ENCODE results near the gene ANXA11. TPM values are rescaled to one million over a fixed set of nuclear protein-coding genes. Genes with fewer than 3 reads are reported as not detected.
"Not testable (repeated sequence)": the region's sequence is repeated elsewhere in the genome, so short reads cannot be mapped to it uniquely, and the experiment has no call there.

Gene ANXA11
- total and polyA plus RNA-seq, 9 of the 15 experiments (the other 6 are each of a cell fraction or from before 2014, with no cell fraction given), result 43.6 to 212 (median 109) TPM

- intact Hi-C loops (cut with micrococcal nuclease); H4K20me1 ChIP-seq (replicated peaks; ENCODE audit: control insufficient read depth, insufficient read depth, low read length); H3K9me1 ChIP-seq (ENCODE audit: control insufficient read depth, insufficient read depth, low read length); POLR2A ChIA-PET; CTCF ChIA-PET (ENCODE audit: low intra/inter-chr PET ratio); H2AFZ ChIP-seq (ENCODE audit: low read depth, low read length); H3K9ac ChIP-seq (ENCODE audit: insufficient read depth in 1 of 2, low read depth in 2 of 2, low read length in 2 of 2); H3K27ac ChIP-seq (ENCODE audit: extremely low read depth, low read depth, low read length); ATAC-seq; H3K4me1 ChIP-seq (replicated peaks in 1 of 2; ENCODE audit: control insufficient read depth in 2 of 2, insufficient read depth in 2 of 2, low read length in 2 of 2); in situ Hi-C loops (cut with MboI); BruUV-seq (replicated peaks); H3K4me3 ChIP-seq; FAIRE-seq; H3K4me2 ChIP-seq (ENCODE audit: insufficient read depth, low read length); DNase-seq (ENCODE audit: extremely low read depth in 1 of 4, low spot score in 3 of 4); H3K79me2 ChIP-seq (ENCODE audit: control insufficient read depth, insufficient read depth, low read length); H3K36me3 ChIP-seq (ENCODE audit: control insufficient read depth, insufficient read depth, low read length); H3K9me3 ChIP-seq (replicated peaks; ENCODE audit: control insufficient read depth, insufficient read depth, low read depth, low read length): not testable (repeated sequence)
- 0% methylated on average over 1 of the region's 1 CpG for WGBS (ENCODE audit: insufficient coverage, low coverage, missing lambda C conversion rate)
- peaks cover 4 to 23% of the 10 kb centered on the region in 2 experiments; a peak in 4 of 5 replicates for H3K27me3 ChIP-seq (ENCODE audit: control insufficient read depth in 2 of 2, insufficient read depth in 2 of 2, low read length in 2 of 2)
Observed at GRCh38 chr10:80253963-80254271, 48.6 kb upstream of the ANXA11 start.

- no peak for FAIRE-seq
- H3K9ac ChIP-seq (ENCODE audit: insufficient read depth in 1 of 2, low read depth in 2 of 2, low read length in 2 of 2), result no peak overlapping the region
- TF ChIP-seq ZNF76 (CRISPR knock-in tag; IDR thresholded peaks at IDR 0.05; ENCODE audit: borderline replicate concordance) (no peak), ZNF707 (CRISPR knock-in tag; conservative IDR thresholded peaks at IDR 0.05) (no peak), MTA2 (IDR thresholded peaks at IDR 0.05; ENCODE audit: low read depth) (no peak), FOXO4 (CRISPR knock-in tag; IDR thresholded peaks at IDR 0.05) (no peak), ZFP30 (CRISPR knock-in tag; IDR thresholded peaks at IDR 0.05; ENCODE audit: borderline replicate concordance) (no peak), TCF3 (CRISPR knock-in tag; IDR thresholded peaks at IDR 0.05) (no peak)
- TF ChIP-seq, protein P1, sequence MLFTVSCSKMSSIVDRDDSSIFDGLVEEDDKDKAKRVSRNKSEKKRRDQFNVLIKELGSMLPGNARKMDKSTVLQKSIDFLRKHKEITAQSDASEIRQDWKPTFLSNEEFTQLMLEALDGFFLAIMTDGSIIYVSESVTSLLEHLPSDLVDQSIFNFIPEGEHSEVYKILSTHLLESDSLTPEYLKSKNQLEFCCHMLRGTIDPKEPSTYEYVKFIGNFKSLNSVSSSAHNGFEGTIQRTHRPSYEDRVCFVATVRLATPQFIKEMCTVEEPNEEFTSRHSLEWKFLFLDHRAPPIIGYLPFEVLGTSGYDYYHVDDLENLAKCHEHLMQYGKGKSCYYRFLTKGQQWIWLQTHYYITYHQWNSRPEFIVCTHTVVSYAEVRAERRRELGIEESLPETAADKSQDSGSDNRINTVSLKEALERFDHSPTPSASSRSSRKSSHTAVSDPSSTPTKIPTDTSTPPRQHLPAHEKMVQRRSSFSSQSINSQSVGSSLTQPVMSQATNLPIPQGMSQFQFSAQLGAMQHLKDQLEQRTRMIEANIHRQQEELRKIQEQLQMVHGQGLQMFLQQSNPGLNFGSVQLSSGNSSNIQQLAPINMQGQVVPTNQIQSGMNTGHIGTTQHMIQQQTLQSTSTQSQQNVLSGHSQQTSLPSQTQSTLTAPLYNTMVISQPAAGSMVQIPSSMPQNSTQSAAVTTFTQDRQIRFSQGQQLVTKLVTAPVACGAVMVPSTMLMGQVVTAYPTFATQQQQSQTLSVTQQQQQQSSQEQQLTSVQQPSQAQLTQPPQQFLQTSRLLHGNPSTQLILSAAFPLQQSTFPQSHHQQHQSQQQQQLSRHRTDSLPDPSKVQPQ (CRISPR knock-in tag; IDR thresholded peaks at IDR 0.05; ENCODE audit: borderline replicate concordance), result no peak
Observed at GRCh38 chr10:80253266-80253962, 48.1 kb upstream of the ANXA11 start.

More at GRCh38 chr10:80253266-80253962, 48.1 kb upstream of the ANXA11 start:
- Histone ChIP-seq H3K27me3 (ENCODE audit: control insufficient read depth in 2 of 2, insufficient read depth in 2 of 2, low read length in 2 of 2) (peaks cover 0 to 21% of the 10 kb centered on the region in 2 experiments; a peak in 3 of 5 replicates), H2AFZ (ENCODE audit: low read depth, low read length) (no peak overlapping the region), H3K79me2 (ENCODE audit: control insufficient read depth, insufficient read depth, low read length) (no peaks in the 10 kb centered on the region), H3K4me3 (no peak overlapping the region), H3K27ac (ENCODE audit: extremely low read depth, low read depth, low read length) (no peak overlapping the region), H3K4me1 (replicated peaks in 1 of 2; ENCODE audit: control insufficient read depth in 2 of 2, insufficient read depth in 2 of 2, low read length in 2 of 2) (no peaks in the 10 kb centered on the region), H3K4me2 (ENCODE audit: insufficient read depth, low read length) (no peak overlapping the region), H4K20me1 (replicated peaks; ENCODE audit: control insufficient read depth, insufficient read depth, low read length) (peaks cover 4% of the 10 kb centered on the region), H3K9me1 (ENCODE audit: control insufficient read depth, insufficient read depth, low read length) (no peaks in the 10 kb centered on the region), H3K9me3 (replicated peaks; ENCODE audit: control insufficient read depth, insufficient read depth, low read depth, low read length) (no peaks in the 10 kb centered on the region), H3K36me3 (ENCODE audit: control insufficient read depth, insufficient read depth, low read length) (no peaks in the 10 kb centered on the region)
- intact Hi-C loops (cut with micrococcal nuclease) (no loop called here), in situ Hi-C loops (cut with MboI) (no loop called here)
- ChIA-PET CTCF (ENCODE audit: low intra/inter-chr PET ratio) (no interaction called here), POLR2A (interaction anchor here (0.6 kb wide), 1 partner anchor 81 kb away, joined by 3 read pairs; no protein-coding TSS in a partner anchor)
- BruUV-seq (replicated peaks), result no TSS peak
- WGBS (ENCODE audit: insufficient coverage, low coverage, missing lambda C conversion rate), result 2% methylated on average over 5 of the region's 5 CpGs
- ATAC-seq, result no peak
- no peak for DNase-seq (ENCODE audit: extremely low read depth in 1 of 4, low spot score in 3 of 4)

All from K562 (cell line).